SU-DHL-6 (cell line): ENCODE measurements around the gene ANXA4.

Source experiments
- EZH2phosphoT487 ChIP-seq: fragments of 200-600 bp; sonication (generic), shearing (Covaris generic); conservative IDR thresholded peaks from 2 replicates; pipeline ENCODE4 v1.6.1; 2018; ENCODE audit warnings: mild to moderate bottlenecking, antibody characterized with exemption, low read length, moderate library complexity, mixed read lengths
- TF ChIP-seq, protein P1 (sequence below): fragments of 200-600 bp; sonication (generic); IDR thresholded peaks from one replicate; pipeline ENCODE4 v1.5.1; 2017; ENCODE audit warnings: antibody characterized with exemption, mild to moderate bottlenecking, low read length, moderate library complexity; ENCODE audit not compliant: insufficient read depth, poor library complexity, severe bottlenecking

DNA sequence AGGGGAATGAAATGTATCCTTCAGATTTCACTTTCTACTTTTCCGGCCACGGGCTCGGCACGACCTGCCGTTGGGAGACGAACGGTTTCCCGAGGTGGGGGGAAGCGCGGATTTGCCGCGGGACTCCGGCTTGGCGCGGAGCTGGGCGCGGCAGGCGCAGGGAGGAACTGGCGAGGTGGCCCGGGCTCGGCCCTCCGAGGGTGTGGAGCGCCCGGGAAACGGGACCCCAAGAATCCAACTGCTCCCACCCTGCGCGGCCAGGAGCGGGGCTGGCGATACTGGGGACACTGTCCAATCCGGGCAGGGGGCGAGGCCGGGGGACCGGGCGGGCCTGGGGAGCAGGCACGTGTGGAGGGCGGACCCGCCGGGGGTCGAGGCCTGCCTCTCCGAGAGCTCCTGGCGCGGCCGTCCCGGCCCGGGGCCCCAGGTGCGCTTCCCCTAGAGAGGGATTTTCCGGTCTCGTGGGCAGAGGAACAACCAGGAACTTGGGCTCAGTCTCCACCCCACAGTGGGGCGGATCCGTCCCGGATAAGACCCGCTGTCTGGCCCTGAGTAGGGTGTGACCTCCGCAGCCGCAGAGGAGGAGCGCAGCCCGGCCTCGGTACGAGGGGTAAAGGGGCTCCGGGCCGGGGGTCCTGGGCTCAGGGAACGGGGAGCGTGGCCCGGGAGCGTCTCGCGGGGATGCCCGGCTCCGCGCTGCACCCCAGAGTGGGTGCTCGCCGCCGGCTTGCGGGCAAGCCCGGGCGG is at the start of gene ANXA4:
- TF ChIP-seq, protein P1, sequence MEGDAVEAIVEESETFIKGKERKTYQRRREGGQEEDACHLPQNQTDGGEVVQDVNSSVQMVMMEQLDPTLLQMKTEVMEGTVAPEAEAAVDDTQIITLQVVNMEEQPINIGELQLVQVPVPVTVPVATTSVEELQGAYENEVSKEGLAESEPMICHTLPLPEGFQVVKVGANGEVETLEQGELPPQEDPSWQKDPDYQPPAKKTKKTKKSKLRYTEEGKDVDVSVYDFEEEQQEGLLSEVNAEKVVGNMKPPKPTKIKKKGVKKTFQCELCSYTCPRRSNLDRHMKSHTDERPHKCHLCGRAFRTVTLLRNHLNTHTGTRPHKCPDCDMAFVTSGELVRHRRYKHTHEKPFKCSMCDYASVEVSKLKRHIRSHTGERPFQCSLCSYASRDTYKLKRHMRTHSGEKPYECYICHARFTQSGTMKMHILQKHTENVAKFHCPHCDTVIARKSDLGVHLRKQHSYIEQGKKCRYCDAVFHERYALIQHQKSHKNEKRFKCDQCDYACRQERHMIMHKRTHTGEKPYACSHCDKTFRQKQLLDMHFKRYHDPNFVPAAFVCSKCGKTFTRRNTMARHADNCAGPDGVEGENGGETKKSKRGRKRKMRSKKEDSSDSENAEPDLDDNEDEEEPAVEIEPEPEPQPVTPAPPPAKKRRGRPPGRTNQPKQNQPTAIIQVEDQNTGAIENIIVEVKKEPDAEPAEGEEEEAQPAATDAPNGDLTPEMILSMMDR = no peak
- TF ChIP-seq EZH2phosphoT487 = no peak
